Adrenal gland (tissue), 5 donors: ENCODE data around the gene ADGRB3.

Experiments used
- POLR2A ChIP-seq, 2 donors: fragments of 450-650 bp; IDR thresholded peaks; one replicate each; pipeline ENCODE4 v1.6.1; 2017; ENCODE audit warnings: antibody characterized with exemption in 2 of 2, mild to moderate bottlenecking in 2 of 2, moderate library complexity in 1 of 2
- TF ChIP-seq, protein P1 (sequence below), 6 experiments: fragments of 450-650 bp in 4 of 6; fragments of 200-600 bp in 2 of 6; sonication (generic) in 1 of 6; IDR thresholded peaks; 1 replicate in 5 of 6; 2 replicates in 1 of 6; pipeline versions ENCODE4 v1.5.1 to v1.8.0; 2016 to 2021; ENCODE audit warnings: antibody characterized with exemption in 6 of 6, mild to moderate bottlenecking in 2 of 6, moderate library complexity in 1 of 6
- donor health status: DM: no; HTN: no; CAD: no.

GRCh38 chr6:69100772-69101171, 465.7 kb downstream of the ADGRB3 start:
- TF ChIP-seq, protein P1, sequence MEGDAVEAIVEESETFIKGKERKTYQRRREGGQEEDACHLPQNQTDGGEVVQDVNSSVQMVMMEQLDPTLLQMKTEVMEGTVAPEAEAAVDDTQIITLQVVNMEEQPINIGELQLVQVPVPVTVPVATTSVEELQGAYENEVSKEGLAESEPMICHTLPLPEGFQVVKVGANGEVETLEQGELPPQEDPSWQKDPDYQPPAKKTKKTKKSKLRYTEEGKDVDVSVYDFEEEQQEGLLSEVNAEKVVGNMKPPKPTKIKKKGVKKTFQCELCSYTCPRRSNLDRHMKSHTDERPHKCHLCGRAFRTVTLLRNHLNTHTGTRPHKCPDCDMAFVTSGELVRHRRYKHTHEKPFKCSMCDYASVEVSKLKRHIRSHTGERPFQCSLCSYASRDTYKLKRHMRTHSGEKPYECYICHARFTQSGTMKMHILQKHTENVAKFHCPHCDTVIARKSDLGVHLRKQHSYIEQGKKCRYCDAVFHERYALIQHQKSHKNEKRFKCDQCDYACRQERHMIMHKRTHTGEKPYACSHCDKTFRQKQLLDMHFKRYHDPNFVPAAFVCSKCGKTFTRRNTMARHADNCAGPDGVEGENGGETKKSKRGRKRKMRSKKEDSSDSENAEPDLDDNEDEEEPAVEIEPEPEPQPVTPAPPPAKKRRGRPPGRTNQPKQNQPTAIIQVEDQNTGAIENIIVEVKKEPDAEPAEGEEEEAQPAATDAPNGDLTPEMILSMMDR (IDR thresholded peaks at IDR 0.05): no peak
- TF ChIP-seq POLR2A (IDR thresholded peaks at IDR 0.05): no peak
